ENCODE results near the gene SBNO2. TPM values are rescaled to one million over a fixed set of nuclear protein-coding genes. Genes with fewer than 3 reads are reported as not detected.

The SBNO2 gene
- total RNA-seq (10 to 100 TPM; 12.6 to 61.3 (median 16.1) TPM), polyA plus RNA-seq (10 to 100 TPM; 12.6 to 18.7 TPM)
- long read RNA-seq, donor 1, full-length matches to known transcripts = 2 of 9 reads
- long read RNA-seq, donor 1, partial matches to known transcripts = 4 of 9 reads
- long read RNA-seq, donor 1, other reads (novel, unspliced or antisense) = 3 of 9 reads
- long read RNA-seq, donor 2, full-length matches to known transcripts = 2 of 8 reads
- long read RNA-seq, donor 2, partial matches to known transcripts = 2 of 8 reads
- long read RNA-seq, donor 2, other reads (novel, unspliced or antisense) = 4 of 8 reads
- long read RNA-seq, donor 3, partial matches to known transcripts = 0 of 5 reads
- long read RNA-seq, donor 3, other reads (novel, unspliced or antisense) = 5 of 5 reads

- H3K9me3 ChIP-seq = no peaks in the 10 kb centered on the region
Measured at GRCh38 chr19:1173845-1174809, at the start of gene SBNO2. Gene SBNO2, minus strand, starts transcription at chr19:1174268. Its CDS starts 19,992 bp downstream, at chr19:1154276.

GRCh38 chr19:1223018-1223855 is 49.2 kb upstream of the SBNO2 start:
- intact Hi-C loops (cut with DNase I) = no loop called here
- TF ChIP-seq CTCF (IDR thresholded peaks at IDR 0.05) = peak in 7 of 9 donors; percentile 35 to 53 (median 44)
- H3K9me3 ChIP-seq = no peaks in the 10 kb centered on the region
- WGBS, 2 donors = 71 to 79% methylated on average over 40 to 48 of the region's 48 CpGs
- H3K36me3 ChIP-seq = peaks cover 7 to 88% (median 42%) of the 10 kb centered on the region in 9 donors
- ATAC-seq (peak in 1 of 8 donors; percentile 6), DNase-seq (no peak)
- no peak overlapping the region for H3K27ac ChIP-seq
- H3K4me3 ChIP-seq = no peak overlapping the region
- H3K4me1 ChIP-seq = peaks cover 13 to 54% (median 41%) of the 10 kb centered on the region in 9 donors
- H3K27me3 ChIP-seq = no peaks in the 10 kb centered on the region

More at GRCh38 chr19:1173845-1174809, at the start of gene SBNO2:
- no peak for TF ChIP-seq CTCF (IDR thresholded peaks at IDR 0.05)
- Histone ChIP-seq H3K27ac (peak within 1 kb of the TSS; percentile 70 to 98 (median 92)), H3K4me1 (peaks cover 0 to 74% (median 20%) of the 10 kb centered on the region in 9 donors), H3K4me3 (peak within 1 kb of the TSS; percentile 71 to 96 (median 80)), H3K36me3 (peaks cover 0 to 15% (median 0%) of the 10 kb centered on the region in 9 donors), H3K27me3 (no peaks in the 10 kb centered on the region)
- intact Hi-C loops (cut with DNase I) = loop anchor here in 7 of 10 donors (5.0 to 10.0 kb wide), 3 partner anchors 42 to 62 kb away; no protein-coding TSS in a partner anchor
- WGBS, 2 donors = 13 to 17% methylated on average over 66 to 84 of the region's 84 CpGs
- ATAC-seq = peak; percentile 78 to 92 (median 87)
- peak; percentile 87 to 93 for DNase-seq

- intact Hi-C loops (cut with DNase I) = no loop called here
- H3K9me3 ChIP-seq = no peaks in the 10 kb centered on the region
- no peaks in the 10 kb centered on the region for H3K27me3 ChIP-seq
- no peak overlapping the region for H3K4me3 ChIP-seq
- peak overlapping the region in 4 of 10 donors; percentile 28 to 56 (median 47) for H3K27ac ChIP-seq
- H3K36me3 ChIP-seq = peaks cover 7 to 79% (median 35%) of the 10 kb centered on the region in 9 donors
- no peak for DNase-seq
- TF ChIP-seq CTCF (IDR thresholded peaks at IDR 0.05) = no peak
- no peak for ATAC-seq
- peaks cover 20 to 62% (median 49%) of the 10 kb centered on the region in 9 donors for H3K4me1 ChIP-seq
- WGBS, 2 donors = 92% methylated on average over 14 of the region's 14 CpGs
Measured at GRCh38 chr19:1222394-1222793, 48.3 kb upstream of the SBNO2 start.

All from heart right ventricle (tissue), 16 donors.